OCI-LY1 (cell line): ENCODE data around the gene SH3RF3.

Experiments
- H2AFZ ChIP-seq: fragments of 200-600 bp; sonication (generic), shearing (Covaris generic); 2 replicates; pipeline ENCODE4 v1.6.0; 2014; ENCODE audit warnings: antibody characterized with exemption, mild to moderate bottlenecking, low read length
- H3F3A ChIP-seq: fragments of 200-600 bp; sonication (generic), shearing (Covaris generic); 2 replicates; pipeline ENCODE4 v1.6.0; 2014; ENCODE audit warnings: mild to moderate bottlenecking, antibody characterized with exemption, low read length, moderate library complexity; ENCODE audit not compliant: insufficient read depth
- H3K27ac ChIP-seq: fragments of 200-600 bp; sonication (generic); 2 replicates; pipeline ENCODE4 v1.5.1; 2014; ENCODE audit warnings: low read length, mixed run types, mild to moderate bottlenecking, low read depth; ENCODE audit not compliant: poor library complexity, severe bottlenecking
- H3K27me3 ChIP-seq: fragments of 200-600 bp; sonication (generic); 2 replicates; pipeline ENCODE4 v1.6.0; 2014; ENCODE audit warnings: antibody characterized with exemption, mild to moderate bottlenecking, low read length, moderate library complexity; ENCODE audit not compliant: insufficient read depth
- H3K36me3 ChIP-seq: fragments of 200-600 bp; sonication (generic); 2 replicates; pipeline ENCODE4 v1.6.1; 2014; ENCODE audit warnings: mild to moderate bottlenecking, antibody characterized with exemption, low read length, moderate library complexity, mixed read lengths; ENCODE audit not compliant: insufficient read depth
- H3K4me1 ChIP-seq: fragments of 200-600 bp; sonication (generic); 2 replicates; pipeline ENCODE4 v1.5.1; 2014; ENCODE audit warnings: mild to moderate bottlenecking, low read length, moderate library complexity; ENCODE audit not compliant: insufficient read depth, severe bottlenecking
- H3K4me2 ChIP-seq: fragments of 200-600 bp; sonication (generic), shearing (Covaris generic); 2 replicates; pipeline ENCODE4 v1.6.1; 2014; ENCODE audit warnings: low read length
- H3K4me3 ChIP-seq: fragments of 200-600 bp; sonication (generic); 2 replicates; pipeline ENCODE4 v1.5.1; 2014; ENCODE audit warnings: low read length, low read depth, mild to moderate bottlenecking, mixed read lengths; ENCODE audit not compliant: poor library complexity, severe bottlenecking
- H3K79me2 ChIP-seq: fragments of 200-600 bp; shearing (Covaris generic); 2 replicates; pipeline ENCODE4 v1.6.1; 2016; ENCODE audit warnings: mixed run types, low read length, mixed read lengths; ENCODE audit not compliant: insufficient read depth
- H3K9ac ChIP-seq: fragments of 200-600 bp; sonication (generic), shearing (Covaris generic); 2 replicates; pipeline ENCODE4 v1.6.1; 2014; ENCODE audit warnings: mild to moderate bottlenecking, low read length, mixed read lengths
- H3K9me2 ChIP-seq: fragments of 200-600 bp; sonication (generic), shearing (Covaris generic); 2 replicates; pipeline ENCODE4 v1.6.1; 2014; ENCODE audit warnings: low read depth, mild to moderate bottlenecking, low read length, mixed read lengths
- H3K9me3 ChIP-seq: fragments of 200-600 bp; shearing (Covaris generic); 2 replicates; pipeline ENCODE4 v1.6.1; 2014; ENCODE audit warnings: low read length, mixed read lengths
- H4K20me1 ChIP-seq: fragments of 200-600 bp; sonication (generic), shearing (Covaris generic); 2 replicates; pipeline ENCODE4 v1.6.0; 2016; ENCODE audit warnings: mild to moderate bottlenecking, low read length; ENCODE audit not compliant: insufficient read depth
- CTCF ChIP-seq: fragments of 200-600 bp; sonication (generic), shearing (Covaris generic); IDR thresholded peaks from 2 replicates; pipeline ENCODE4 v1.5.1; 2017; ENCODE audit warnings: mild to moderate bottlenecking, antibody characterized with exemption, low read length, moderate library complexity, mixed read lengths
- EZH2 ChIP-seq: fragments of 200-600 bp; sonication (generic), shearing (Covaris generic); IDR thresholded peaks from 2 replicates; pipeline ENCODE4 v1.8.0; 2017; ENCODE audit warnings: borderline replicate concordance, mixed run types, mild to moderate bottlenecking, antibody characterized with exemption, low read length, moderate library complexity, mixed read lengths

SH3RF3 gene

GRCh38 chr2:109166811-109167210 lies 37.8 kb downstream of the SH3RF3 start:
- no peak overlapping the region for H3K9ac ChIP-seq
- H4K20me1 ChIP-seq, result no peaks in the 10 kb centered on the region
- no peaks in the 10 kb centered on the region for H3K27me3 ChIP-seq
- H3K4me1 ChIP-seq, result no peaks in the 10 kb centered on the region
- H2AFZ ChIP-seq, result no peak overlapping the region
- no peaks in the 10 kb centered on the region for H3K9me2 ChIP-seq
- TF ChIP-seq CTCF, result no peak
- no peak for TF ChIP-seq EZH2
- H3K4me3 ChIP-seq, result no peak overlapping the region
- H3K27ac ChIP-seq, result no peak overlapping the region
- H3K36me3 ChIP-seq, result no peaks in the 10 kb centered on the region
- no peaks in the 10 kb centered on the region for H3K9me3 ChIP-seq
- no peaks in the 10 kb centered on the region for H3K79me2 ChIP-seq
- no peaks in the 10 kb centered on the region for H3F3A ChIP-seq
- H3K4me2 ChIP-seq, result no peak overlapping the region

DNA sequence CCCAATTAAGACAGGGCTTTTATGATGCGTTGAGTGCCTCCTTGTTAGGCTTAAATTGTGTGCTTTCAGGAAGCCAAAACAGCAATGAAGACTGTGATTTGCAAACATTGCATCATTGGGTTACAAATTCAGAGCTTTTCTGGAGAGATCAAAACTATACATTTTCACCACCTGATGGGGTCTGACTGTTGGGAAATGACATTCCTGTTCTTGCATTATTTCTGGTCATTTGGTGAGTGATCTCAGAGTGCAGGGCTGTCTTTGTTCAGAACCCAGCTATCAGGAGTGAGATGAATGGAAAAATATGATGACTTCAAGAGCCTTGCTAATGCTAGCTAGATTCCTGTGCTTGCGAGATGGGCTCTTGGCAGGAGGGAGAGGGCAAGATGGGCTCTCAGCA lies 39.1 kb downstream of the SH3RF3 start:
- H3K27me3 ChIP-seq, result no peaks in the 10 kb centered on the region
- no peaks in the 10 kb centered on the region for H3K36me3 ChIP-seq
- H3K4me2 ChIP-seq, result no peak overlapping the region

DNA sequence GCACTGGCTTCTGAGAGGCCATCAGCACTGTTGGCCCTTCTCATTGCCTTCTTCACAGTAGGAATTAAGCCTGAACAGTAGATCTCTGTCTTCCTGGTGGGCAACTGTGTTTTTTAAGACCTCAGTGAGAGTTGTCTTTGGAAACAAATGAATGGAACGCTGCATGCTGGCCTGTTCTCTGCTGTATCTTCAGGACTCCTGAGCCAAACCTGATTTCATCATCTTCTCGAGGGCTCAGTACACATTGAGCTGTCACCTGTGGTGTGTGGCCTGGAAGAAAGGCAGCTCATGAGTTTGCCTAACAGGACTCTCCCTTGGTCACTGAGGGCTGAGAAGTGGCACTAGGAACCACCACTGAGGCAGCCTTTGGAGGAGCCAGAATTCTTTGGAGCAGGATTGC lies 39.7 kb downstream of the SH3RF3 start:
- Histone ChIP-seq H3K9me2 (no peaks in the 10 kb centered on the region), H3K27me3 (no peaks in the 10 kb centered on the region), H3K4me2 (no peak overlapping the region), H3K4me1 (no peaks in the 10 kb centered on the region), H3K36me3 (no peaks in the 10 kb centered on the region), H3K4me3 (no peak overlapping the region), H3K9ac (no peak overlapping the region), H4K20me1 (no peaks in the 10 kb centered on the region), H3K9me3 (no peaks in the 10 kb centered on the region), H3K79me2 (no peaks in the 10 kb centered on the region), H2AFZ (no peak overlapping the region), H3K27ac (no peak overlapping the region), H3F3A (no peaks in the 10 kb centered on the region)
- TF ChIP-seq CTCF (no peak), EZH2 (no peak)

More for the DNA sequence above, 39.1 kb downstream of the SH3RF3 start:
- no peak for TF ChIP-seq EZH2
- TF ChIP-seq CTCF, result no peak
- H3K9ac ChIP-seq, result no peak overlapping the region
- H3K4me3 ChIP-seq, result no peak overlapping the region
- no peaks in the 10 kb centered on the region for H3K9me2 ChIP-seq
- no peak overlapping the region for H2AFZ ChIP-seq
- H3K79me2 ChIP-seq, result no peaks in the 10 kb centered on the region
- H3K27ac ChIP-seq, result no peak overlapping the region
- no peaks in the 10 kb centered on the region for H3K9me3 ChIP-seq
- H4K20me1 ChIP-seq, result no peaks in the 10 kb centered on the region
- no peaks in the 10 kb centered on the region for H3K4me1 ChIP-seq
- no peaks in the 10 kb centered on the region for H3F3A ChIP-seq
